Heart left ventricle (tissue), 16 donors: ENCODE measurements around the gene PRDM16. TPM values are rescaled to one million over a fixed set of nuclear protein-coding genes. Genes with fewer than 3 reads are reported as not detected.

Experiments
- ATAC-seq, 4 donors: fragments of 200-7000 bp; cut with Tn5 transposase; one replicate each; pipeline ENCODE4 v1.9.1; 2020 to 2022; ENCODE audit warnings: moderate library complexity in 4 of 4, mild to moderate bottlenecking in 3 of 4, moderate number of reproducible peaks in 1 of 4
- DNase-seq, 5 donors: peaks; one replicate each; pipeline ENCODE4 v3.0.0-alpha.2; 2020
- H3K27ac ChIP-seq, 12 donors: fragments of 200-600 bp; sonication (generic) in 4 of 12; one replicate each; pipeline versions ENCODE4 v1.5.0 to v1.8.0; 2016 to 2022; ENCODE audit warnings: mild to moderate bottlenecking in 2 of 12
- H3K27me3 ChIP-seq, 9 donors: fragments of 200-600 bp; sonication (generic) in 2 of 9; one replicate each; pipeline versions ENCODE4 v1.5.1 to v1.8.0; 2016 to 2022; ENCODE audit warnings: mild to moderate bottlenecking in 3 of 9
- H3K36me3 ChIP-seq, 9 donors: fragments of 200-600 bp; sonication (generic) in 2 of 9; one replicate each; pipeline versions ENCODE4 v1.5.0 to v1.8.0; 2018 to 2022; ENCODE audit warnings: mild to moderate bottlenecking in 2 of 9
- H3K4me1 ChIP-seq, 12 donors: fragments of 200-600 bp; sonication (generic) in 4 of 12; one replicate each; pipeline versions ENCODE4 v1.5.0 to v1.8.0; 2016 to 2022; ENCODE audit warnings: mild to moderate bottlenecking in 3 of 12
- H3K4me3 ChIP-seq, 12 donors: fragments of 200-600 bp; sonication (generic) in 4 of 12; one replicate each; pipeline versions ENCODE4 v1.5.0 to v1.8.0; 2017 to 2022; ENCODE audit warnings: mild to moderate bottlenecking in 9 of 12, moderate library complexity in 4 of 12
- H3K9me3 ChIP-seq, 12 donors: fragments of 200-600 bp; sonication (generic) in 4 of 12; one replicate each; pipeline versions ENCODE4 v1.5.0 to v1.8.0; 2016 to 2022; ENCODE audit warnings: mild to moderate bottlenecking in 1 of 12
- CTCF ChIP-seq, 12 donors: fragments of 200-600 bp; sonication (generic) in 4 of 12; IDR thresholded peaks; one replicate each; pipeline versions ENCODE4 v1.5.0 to v1.8.0; 2018 to 2022; ENCODE audit warnings: antibody characterized with exemption in 12 of 12, mild to moderate bottlenecking in 5 of 12
- POLR2A ChIP-seq, 2 donors: fragments of 450-650 bp; IDR thresholded peaks; one replicate each; pipeline ENCODE4 v1.6.1; 2017; ENCODE audit warnings: antibody characterized with exemption in 2 of 2, mild to moderate bottlenecking in 2 of 2, moderate library complexity in 2 of 2
- WGBS, 4 donors: extraction: QIAGEN DNeasy Blood & Tissue Kit in 2 of 4; methylation state at CpG; one replicate each; pipeline versions ENCODE4 v1.1.5 to v1.1.7; 2013 to 2018; 5-methylcytosine and 5-hydroxymethylcytosine counted together
- intact Hi-C, 10 donors: fragments of 100-400 bp; cut with DNase I; formaldehyde crosslinking; loops; one replicate each; pipeline versions ENCODE4 v1.11.1 to v1.14.2; 2022
- polyA plus RNA-seq, 2 donors: library from polyadenylated mRNA; stranded (reverse); fragments of 200-250 nt; gene quantifications; one replicate each; pipeline ENCODE4 v1.2.3, GENCODE V29; 2013
- total RNA-seq, 9 donors: library from RNA; depleted of rRNA in 2 of 9; stranded (reverse); fragments of >200 nt in 2 of 9; fragmentation: NEBNext Ultra II Directional in 3 of 9; extraction: Animal tissue kit (Norgen Biotek cat#: 25700) in 3 of 9; gene quantifications; one replicate each; pipeline versions ENCODE4 v1.1.0 to v1.2.4, GENCODE V29; 2016 to 2023
- donor health status: ischemic (EF 13 %, LVEDD 7.1; RV severe dilation, severe dysfunction).
- donor health status: healthy with polysubstance abuse.
- donor health status: DM: no; HTN: yes; CAD: no.
- donor health status: DM: no; HTN: no; CAD: no.
- donor health status: ischemic (EF 25% LVEDD 6.9; RV normal size, moderate dysfunction).
- donor health status: ischemic (EF 25% LVEDD 5.7; RV mildly dilated, moderate dysfunction).
- donor health status: healthy.
- donor health status: DM: yes; HTN: yes; CAD: no.
- donor health status: ischemic (EF 35%, LVEDD 5.7; RV mildly dilated, moderate dysfunction).
- donor health status: nonischemic (EF 11% LVEDD 7.7; RV severe dilation, severe dysfunction).
- donor health status: DM: yes; HTN: yes; CAD: no.
- donor health status: PGD.
- donor health status: ischemic (EF 29% LVEDD 5.4; RV normal size, mild dysfunction).
- donor health status: nonischemic (EF 23%, LVEDD 6.1; RV moderate dilation, normal function).

Gene PRDM16
- total and polyA plus RNA-seq, 11 donors = 6.0 to 22.7 (median 14.0) TPM

DNA sequence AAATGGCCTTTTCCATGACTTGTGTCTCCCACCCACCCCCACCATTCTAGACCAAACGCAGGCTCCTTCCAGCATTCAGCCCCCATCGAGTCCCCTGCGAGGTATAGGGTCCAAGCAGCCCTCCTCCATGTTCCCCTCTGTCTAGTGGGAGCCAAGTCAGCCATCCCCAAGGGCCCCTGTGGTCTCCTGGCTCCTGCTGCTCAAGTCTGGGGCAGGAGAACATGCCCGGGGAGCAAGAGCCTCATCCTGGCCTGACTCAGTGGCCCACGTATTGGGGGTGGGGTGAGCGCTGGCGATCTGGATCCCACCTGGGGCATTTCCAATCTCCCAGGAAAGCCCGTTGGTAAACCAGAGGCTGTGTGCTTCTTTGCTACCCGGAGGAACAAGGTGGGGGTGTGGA lies 4.1 kb upstream of the PRDM16 start:
- WGBS, 4 donors = 46 to 72% (median 56%) methylated on average over 8 to 9 of the region's 9 CpGs
- TF ChIP-seq POLR2A (IDR thresholded peaks at IDR 0.05) = no peak
- no peak for TF ChIP-seq CTCF (IDR thresholded peaks at IDR 0.05)
- ATAC-seq (no peak), DNase-seq (peak in 2 of 5 donors; percentile 8 to 37)
- Histone ChIP-seq H3K36me3 (peaks cover 0 to 5% (median 0%) of the 10 kb centered on the region in 9 donors), H3K4me1 (peaks cover 0 to 62% (median 15%) of the 10 kb centered on the region in 12 donors), H3K9me3 (no peaks in the 10 kb centered on the region), H3K27me3 (peaks cover 10 to 67% (median 45%) of the 10 kb centered on the region in 9 donors), H3K27ac (no peak overlapping the region), H3K4me3 (no peak overlapping the region)
- intact Hi-C loops = loop anchor here in 9 of 10 donors (2.0 to 10.0 kb wide), 9 partner anchors 52 to 367 kb away; no protein-coding TSS in a partner anchor

GRCh38 chr1:3065396-3065795 lies 3.6 kb upstream of the PRDM16 start:
- WGBS, 4 donors = 41 to 47% (median 43%) methylated on average over 7 to 8 of the region's 8 CpGs
- Histone ChIP-seq H3K4me1 (peaks cover 0 to 63% (median 15%) of the 10 kb centered on the region in 12 donors), H3K9me3 (no peaks in the 10 kb centered on the region), H3K4me3 (peak overlapping the region in 1 of 12 donors; percentile 95), H3K27ac (peak overlapping the region in 1 of 12 donors; percentile 98), H3K36me3 (peaks cover 0 to 5% (median 0%) of the 10 kb centered on the region in 9 donors), H3K27me3 (peaks cover 10 to 67% (median 45%) of the 10 kb centered on the region in 9 donors)
- TF ChIP-seq CTCF (IDR thresholded peaks at IDR 0.05) (no peak), POLR2A (IDR thresholded peaks at IDR 0.05) (no peak)
- intact Hi-C loops = loop anchor here in 9 of 10 donors (2.0 to 10.0 kb wide), 7 partner anchors 53 to 357 kb away; no protein-coding TSS in a partner anchor
- ATAC-seq (no peak), DNase-seq (peak in 2 of 5 donors; percentile 13 to 28)

- Histone ChIP-seq H3K4me3 (peak overlapping the region in 5 of 12 donors; percentile 60 to 95 (median 73)), H3K27ac (peak overlapping the region in 6 of 12 donors; percentile 79 to 98 (median 86)), H3K36me3 (peaks cover 0 to 5% (median 0%) of the 10 kb centered on the region in 9 donors), H3K9me3 (no peaks in the 10 kb centered on the region), H3K27me3 (peaks cover 10 to 69% (median 45%) of the 10 kb centered on the region in 9 donors), H3K4me1 (peaks cover 0 to 68% (median 19%) of the 10 kb centered on the region in 12 donors)
- DNase-seq (no peak), ATAC-seq (no peak)
- 40 to 55% (median 54%) methylated on average over 7 of the region's 7 CpGs for WGBS, 4 donors
- intact Hi-C loops = loop anchor here (1.0 to 10.0 kb wide), 11 partner anchors 53 to 359 kb away; no protein-coding TSS in a partner anchor
- TF ChIP-seq POLR2A (IDR thresholded peaks at IDR 0.05) (no peak), CTCF (IDR thresholded peaks at IDR 0.05) (no peak)
These were observed 3.2 kb upstream of the PRDM16 start for GRCh38 chr1:3065797-3066196.

DNA sequence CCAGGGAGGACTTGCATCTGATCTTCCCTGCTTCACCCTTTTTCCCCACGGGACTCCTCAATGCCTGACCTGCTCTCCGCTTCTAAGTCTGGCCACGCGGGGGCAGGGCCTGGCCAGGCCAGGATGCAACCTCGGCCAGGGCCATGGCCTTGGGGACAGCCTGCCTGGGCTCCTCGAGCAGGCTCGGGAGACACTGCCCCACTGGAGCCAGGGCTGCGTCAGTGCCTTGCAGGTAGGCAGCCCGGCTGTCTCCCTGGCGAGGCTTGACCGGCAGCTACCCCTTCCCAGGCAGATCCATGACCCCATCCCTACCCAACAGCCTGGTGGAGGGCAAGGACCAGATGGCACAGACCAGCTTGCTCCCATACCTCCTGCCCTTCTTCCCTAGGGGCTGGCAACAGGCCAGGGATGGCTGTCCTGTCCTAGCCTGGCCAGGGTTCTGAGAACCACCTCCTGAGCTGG lies 2.7 kb upstream of the PRDM16 start:
- 3 to 22% (median 17%) methylated on average over 8 to 11 of the region's 11 CpGs for WGBS, 4 donors
- H3K27me3 ChIP-seq = peaks cover 13 to 74% (median 45%) of the 10 kb centered on the region in 9 donors
- TF ChIP-seq CTCF (IDR thresholded peaks at IDR 0.05) (peak; percentile 27 to 76 (median 60)), POLR2A (IDR thresholded peaks at IDR 0.05) (no peak)
- peak overlapping the region in 11 of 12 donors; percentile 65 to 98 (median 84) for H3K27ac ChIP-seq
- intact Hi-C loops = loop anchor here (1.0 to 10.0 kb wide), 10 partner anchors 106 to 358 kb away; no protein-coding TSS in a partner anchor
- peaks cover 0 to 5% (median 0%) of the 10 kb centered on the region in 9 donors for H3K36me3 ChIP-seq
- no peaks in the 10 kb centered on the region for H3K9me3 ChIP-seq
- ATAC-seq (peak; percentile 65 to 87 (median 76)), DNase-seq (peak; percentile 61 to 82 (median 72))
- H3K4me1 ChIP-seq = peaks cover 0 to 72% (median 22%) of the 10 kb centered on the region in 12 donors
- peak overlapping the region in 10 of 12 donors; percentile 53 to 95 (median 64) for H3K4me3 ChIP-seq
